ENCODE data around the gene COPB2. TPM values are rescaled to one million over a fixed set of nuclear protein-coding genes. Genes with fewer than 3 reads are reported as not detected.

The COPB2 gene
- total and polyA plus RNA-seq, 10 of the 15 experiments (the other 5 are each of a cell fraction or from before 2014, with no cell fraction given): 51.3 to 143 (median 116) TPM

DNA sequence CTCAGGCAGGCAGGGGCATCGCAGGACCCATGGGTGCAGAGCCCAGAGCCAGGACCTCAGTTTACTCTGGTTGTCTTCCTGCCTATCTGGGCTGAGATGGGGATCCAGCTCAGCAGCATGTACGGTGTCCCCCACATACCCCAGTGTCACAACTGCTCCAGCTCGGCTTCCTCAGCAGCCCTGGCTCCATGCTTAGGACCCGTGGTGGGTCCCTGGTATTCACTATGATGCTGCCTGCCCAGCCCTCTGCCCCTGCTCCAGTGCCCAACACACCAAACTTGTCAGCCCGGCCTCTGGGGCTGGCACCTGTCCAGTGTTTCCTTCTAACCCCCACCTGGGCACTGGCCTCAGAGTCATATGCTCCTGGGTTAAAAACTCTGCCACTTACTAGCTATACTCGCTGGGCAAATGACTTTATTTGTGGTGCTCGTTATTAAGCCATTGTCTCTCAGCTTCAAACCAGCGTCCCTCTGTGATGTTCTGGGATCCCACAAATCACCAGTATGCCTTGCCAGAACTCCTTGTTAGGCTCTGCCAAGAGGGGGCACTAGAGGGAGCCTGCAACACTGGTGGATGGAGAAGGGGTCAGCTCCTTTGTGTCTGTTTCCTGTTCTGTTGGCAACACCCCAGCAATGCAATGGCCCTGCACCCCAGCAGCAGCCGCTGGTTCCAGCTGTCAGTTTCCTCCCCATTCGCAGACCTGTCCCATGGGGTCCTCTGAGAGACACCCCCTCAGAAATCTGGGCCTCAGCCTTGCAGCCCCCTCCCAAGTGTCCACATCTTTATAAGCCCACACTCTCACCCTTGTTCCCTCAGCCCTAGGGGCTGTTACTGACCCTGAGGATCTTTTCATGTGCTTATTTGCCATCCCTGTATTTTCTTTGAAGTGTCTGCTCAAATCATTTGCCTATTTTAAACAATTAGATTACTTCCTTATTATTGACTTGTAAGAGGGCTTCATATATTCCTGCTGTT is 69.7 kb downstream of the COPB2 start:
- 28% methylated on average over 10 of the region's 10 CpGs for WGBS (ENCODE audit: insufficient coverage, insufficient replicate concordance, low lambda C conversion rate, missing lambda C conversion rate)
- TF ChIP-seq, protein P1, sequence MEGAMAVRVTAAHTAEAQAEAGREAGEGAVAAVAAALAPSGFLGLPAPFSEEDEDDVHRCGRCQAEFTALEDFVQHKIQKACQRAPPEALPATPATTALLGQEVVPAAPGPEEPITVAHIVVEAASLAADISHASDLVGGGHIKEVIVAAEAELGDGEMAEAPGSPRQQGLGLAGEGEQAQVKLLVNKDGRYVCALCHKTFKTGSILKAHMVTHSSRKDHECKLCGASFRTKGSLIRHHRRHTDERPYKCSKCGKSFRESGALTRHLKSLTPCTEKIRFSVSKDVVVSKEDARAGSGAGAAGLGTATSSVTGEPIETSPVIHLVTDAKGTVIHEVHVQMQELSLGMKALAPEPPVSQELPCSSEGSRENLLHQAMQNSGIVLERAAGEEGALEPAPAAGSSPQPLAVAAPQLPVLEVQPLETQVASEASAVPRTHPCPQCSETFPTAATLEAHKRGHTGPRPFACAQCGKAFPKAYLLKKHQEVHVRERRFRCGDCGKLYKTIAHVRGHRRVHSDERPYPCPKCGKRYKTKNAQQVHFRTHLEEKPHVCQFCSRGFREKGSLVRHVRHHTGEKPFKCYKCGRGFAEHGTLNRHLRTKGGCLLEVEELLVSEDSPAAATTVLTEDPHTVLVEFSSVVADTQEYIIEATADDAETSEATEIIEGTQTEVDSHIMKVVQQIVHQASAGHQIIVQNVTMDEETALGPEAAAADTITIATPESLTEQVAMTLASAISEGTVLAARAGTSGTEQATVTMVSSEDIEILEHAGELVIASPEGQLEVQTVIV (IDR thresholded peaks at IDR 0.05; ENCODE audit: borderline replicate concordance, partially characterized antibody): no peak
- TF ChIP-seq, protein P2, sequence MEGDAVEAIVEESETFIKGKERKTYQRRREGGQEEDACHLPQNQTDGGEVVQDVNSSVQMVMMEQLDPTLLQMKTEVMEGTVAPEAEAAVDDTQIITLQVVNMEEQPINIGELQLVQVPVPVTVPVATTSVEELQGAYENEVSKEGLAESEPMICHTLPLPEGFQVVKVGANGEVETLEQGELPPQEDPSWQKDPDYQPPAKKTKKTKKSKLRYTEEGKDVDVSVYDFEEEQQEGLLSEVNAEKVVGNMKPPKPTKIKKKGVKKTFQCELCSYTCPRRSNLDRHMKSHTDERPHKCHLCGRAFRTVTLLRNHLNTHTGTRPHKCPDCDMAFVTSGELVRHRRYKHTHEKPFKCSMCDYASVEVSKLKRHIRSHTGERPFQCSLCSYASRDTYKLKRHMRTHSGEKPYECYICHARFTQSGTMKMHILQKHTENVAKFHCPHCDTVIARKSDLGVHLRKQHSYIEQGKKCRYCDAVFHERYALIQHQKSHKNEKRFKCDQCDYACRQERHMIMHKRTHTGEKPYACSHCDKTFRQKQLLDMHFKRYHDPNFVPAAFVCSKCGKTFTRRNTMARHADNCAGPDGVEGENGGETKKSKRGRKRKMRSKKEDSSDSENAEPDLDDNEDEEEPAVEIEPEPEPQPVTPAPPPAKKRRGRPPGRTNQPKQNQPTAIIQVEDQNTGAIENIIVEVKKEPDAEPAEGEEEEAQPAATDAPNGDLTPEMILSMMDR (IDR thresholded peaks at IDR 0.05 in 2 of 3, conservative IDR thresholded peaks at IDR 0.05 in 1 of 3; ENCODE audit: control insufficient read depth in 2 of 3, extremely low read depth in 1 of 3, insufficient read depth in 1 of 3, low read depth in 3 of 3, low read length in 3 of 3): peak; percentile 7 to 38 (median 24); a peak in 4 of 6 replicates
- no peak for TF ChIP-seq EZH2 (IDR thresholded peaks at IDR 0.05; ENCODE audit: borderline replicate concordance, control insufficient read depth, low read depth, low read length)
- TF ChIP-seq BACH1 (IDR thresholded peaks at IDR 0.05; ENCODE audit: borderline replicate concordance): no peak
- TF ChIP-seq POLR2A (IDR thresholded peaks at IDR 0.05; ENCODE audit: low read depth, low read length): no peak
- no peak for TF ChIP-seq ZNF384 (IDR thresholded peaks at IDR 0.05; ENCODE audit: borderline replicate concordance, low read depth, low read length)
- FAIRE-seq (no peak), DNase-seq (ENCODE audit: low read depth, low spot score) (no peak), ATAC-seq (0 out of 3 replicates have a peak, but pooled peaks have one; percentile 36)
- no peaks in the 10 kb centered on the region for H3K79me2 ChIP-seq (ENCODE audit: control insufficient read depth, insufficient read depth, low read length)
- H3K36me3 ChIP-seq (ENCODE audit: control insufficient read depth in 2 of 2, insufficient read depth in 2 of 2, low read length in 1 of 2): no peaks in the 10 kb centered on the region
- no TSS peak for BruUV-seq (replicated peaks)
- in situ Hi-C loops (cut with MboI) (loop anchor here (10.0 kb wide), 2 partner anchors 215 to 385 kb away; no protein-coding TSS in a partner anchor), intact Hi-C loops (cut with micrococcal nuclease; ENCODE audit: unreplicated experiment) (no loop called here)
- H4K20me1 ChIP-seq (ENCODE audit: control insufficient read depth, insufficient read depth): no peaks in the 10 kb centered on the region
- no peak overlapping the region for H3K4me3 ChIP-seq
- no peak overlapping the region for H2AFZ ChIP-seq (ENCODE audit: control insufficient read depth, low read depth, low read length)
- ChIA-PET CTCF (interaction anchor here (1.1 to 2.6 kb wide), 2 partner anchors 9 to 208 kb away, joined by 3 to 10 read pairs; no protein-coding TSS in a partner anchor), RAD21 (ENCODE audit: unreplicated experiment) (no interaction called here), POLR2A (no interaction called here), SMC1A (ENCODE audit: uncharacterized antibody, unreplicated experiment) (no interaction called here)
- H3K9me3 ChIP-seq (replicated peaks; ENCODE audit: control insufficient read depth, insufficient read depth, low read length): no peaks in the 10 kb centered on the region
- H3K27ac ChIP-seq (ENCODE audit: control insufficient read depth, insufficient read depth): no peak overlapping the region
- no peaks in the 10 kb centered on the region for H3K4me1 ChIP-seq (ENCODE audit: control insufficient read depth, insufficient read depth, low read length)
- H3K27me3 ChIP-seq (replicated peaks in 1 of 2; ENCODE audit: control insufficient read depth in 2 of 2, insufficient read depth in 2 of 2, low read length in 1 of 2): no peaks in the 10 kb centered on the region; a peak in 1 of 4 replicates
- H3K4me2 ChIP-seq (ENCODE audit: control insufficient read depth, insufficient read depth): no peak overlapping the region
- no peak overlapping the region for H3K9ac ChIP-seq (ENCODE audit: control insufficient read depth, insufficient read depth, low read length)
